T-cell (primary cell): ENCODE measurements around the gene LCN9. TPM values are rescaled to one million over a fixed set of nuclear protein-coding genes. Genes with fewer than 3 reads are reported as not detected.

Experiments
- ATAC-seq, 4 experiments: fragments of 200-7000 bp in 3 of 4; fragments of 150-1000 bp in 1 of 4; cut with Tn5 transposase; replicated peaks in 1 of 4; 1 replicate in 3 of 4; 2 replicates in 1 of 4; pipeline ENCODE4 v1.10.0; 2021; ENCODE audit warnings: moderate library complexity in 3 of 4, mild to moderate bottlenecking in 2 of 4, moderate number of reproducible peaks in 1 of 4
- CTCF ChIA-PET, 2 donors: fragments of 300-600 bp; sonication (Branson Sonifier 250); formaldehyde crosslinking; loops; one replicate each; lab custom pipeline; 2022; ENCODE audit warnings: antibody characterized with exemption in 2 of 2; lab: Charles Lee
- POLR2A ChIA-PET, 2 donors: fragments of 300-600 bp; sonication (Branson Sonifier 250); formaldehyde crosslinking; loops; one replicate each; lab custom pipeline; 2022; ENCODE audit warnings: antibody characterized with exemption in 2 of 2; lab: Charles Lee
- DNase-seq, 35 experiments: peaks; one replicate each; pipeline versions ENCODE4 v3.0.0 to v3.0.0-alpha.2; 2013 to 2023
- H3K27ac ChIP-seq: one replicate; pipeline ENCODE4 v1.5.1; 2013; ENCODE audit warnings: low read length
- H3K27me3 ChIP-seq, 2 experiments: replicated peaks in 1 of 2; 1 replicate in 1 of 2; 2 replicates in 1 of 2; pipeline versions ENCODE4 v1.6.1 to v1.7.0; 2013; ENCODE audit warnings: low read length in 1 of 2, mixed read lengths in 1 of 2; ENCODE audit not compliant: control insufficient read depth in 2 of 2, insufficient read depth in 2 of 2; ENCODE audit errors: extremely low read depth in 1 of 2
- H3K36me3 ChIP-seq, 2 donors: 1 replicate in 1 of 2; 2 replicates in 1 of 2; pipeline versions ENCODE4 v1.6.1 to v1.7.0; 2013; ENCODE audit warnings: low read length in 1 of 2; ENCODE audit not compliant: control insufficient read depth in 2 of 2, insufficient read depth in 1 of 2; ENCODE audit errors: extremely low read depth in 1 of 2
- H3K4me1 ChIP-seq, 2 experiments: 1 replicate in 1 of 2; 2 replicates in 1 of 2; pipeline versions ENCODE4 v1.6.1 to v1.7.0; 2013; ENCODE audit warnings: low read length in 2 of 2, mixed read lengths in 1 of 2; ENCODE audit not compliant: insufficient read depth in 2 of 2, control insufficient read depth in 1 of 2; ENCODE audit errors: extremely low read depth in 1 of 2
- H3K4me3 ChIP-seq, 2 donors: 1 replicate in 1 of 2; 2 replicates in 1 of 2; pipeline versions ENCODE4 v1.5.1 to v1.7.0; 2013; ENCODE audit warnings: mild to moderate bottlenecking in 2 of 2, low read length in 1 of 2, moderate library complexity in 1 of 2; ENCODE audit not compliant: control insufficient read depth in 1 of 2; ENCODE audit errors: extremely low read depth in 1 of 2
- H3K9me3 ChIP-seq: 2 replicates; pipeline ENCODE4 v1.7.0; 2013
- H3K27ac Mint-ChIP-seq, 2 donors: one replicate each; pipeline ENCODE4 v1.8.0; 2020 to 2021; ENCODE audit warnings: mild to moderate bottlenecking in 2 of 2, mixed read lengths in 2 of 2
- H3K27me3 Mint-ChIP-seq, 2 donors: one replicate each; pipeline ENCODE4 v1.8.0; 2021 to 2022; ENCODE audit warnings: mixed read lengths in 2 of 2
- H3K36me3 Mint-ChIP-seq: one replicate; pipeline ENCODE4 v1.8.0; 2021; ENCODE audit warnings: mixed read lengths
- H3K4me1 Mint-ChIP-seq, 3 donors: one replicate each; pipeline ENCODE4 v1.8.0; 2020 to 2022; ENCODE audit warnings: mixed read lengths in 3 of 3, mild to moderate bottlenecking in 1 of 3
- H3K4me3 Mint-ChIP-seq, 3 donors: one replicate each; pipeline ENCODE4 v1.8.0; 2020 to 2022; ENCODE audit warnings: mild to moderate bottlenecking in 3 of 3, mixed read lengths in 3 of 3, moderate library complexity in 3 of 3
- H3K9me3 Mint-ChIP-seq, 3 donors: one replicate each; pipeline ENCODE4 v1.8.0; 2020 to 2022; ENCODE audit warnings: mixed read lengths in 3 of 3
- WGBS: methylation state at CpG from one replicate; pipeline ENCODE4 v1.1.5; 2013; ENCODE audit warnings: missing lambda C conversion rate; ENCODE audit not compliant: insufficient coverage; 5-methylcytosine and 5-hydroxymethylcytosine counted together
- total RNA-seq, 35 experiments: library from RNA in 6 of 35; stranded (reverse) in 6 of 35; fragments of 120-200 nt in 1 of 35; gene quantifications; one replicate each; pipeline versions ENCODE4 v1.2.1 to v1.2.4 and lab custom pipeline; 2013 to 2026

The LCN9 gene
- total RNA-seq, 5 donors from 2014 or later (not counting 1 experiment from before 2014, with no cell fraction given): not detected

DNA sequence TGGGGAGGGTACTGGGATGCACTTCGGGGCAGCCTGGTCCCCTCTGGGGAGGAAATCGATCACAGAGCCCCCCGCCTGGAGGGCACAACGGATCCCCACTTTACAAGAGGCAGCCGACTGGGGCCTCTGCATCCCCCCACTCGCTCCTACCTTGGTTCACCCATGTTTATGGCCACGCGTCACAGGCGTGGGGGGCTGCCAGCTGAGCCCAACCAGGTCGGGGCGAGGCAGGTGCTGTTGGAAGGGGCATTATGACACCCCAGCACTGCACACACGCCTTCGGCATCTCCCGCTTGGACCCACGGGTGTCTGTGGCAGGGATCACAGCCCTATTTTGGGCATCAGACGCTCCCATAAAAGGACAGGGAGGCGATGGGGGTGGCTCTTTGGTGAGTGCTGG is 21.6 kb downstream of the LCN9 start:
- Histone ChIP-seq H3K4me1 (no peaks in the 10 kb centered on the region), H3K9me3 (no peaks in the 10 kb centered on the region), H3K27me3 (peaks cover 0 to 64% of the 10 kb centered on the region in 2 experiments), H3K36me3 (no peaks in the 10 kb centered on the region), H3K27ac (no peak overlapping the region), H3K4me3 (no peak overlapping the region)
- Mint-ChIP-seq H3K36me3 (no peaks in the 10 kb centered on the region), H3K4me3 (no peak overlapping the region), H3K9me3 (no peaks in the 10 kb centered on the region), H3K4me1 (no peaks in the 10 kb centered on the region), H3K27ac (no peak overlapping the region), H3K27me3 (peaks cover 4 to 30% of the 10 kb centered on the region in 2 donors)
- ChIA-PET CTCF (no interaction called here), POLR2A (no interaction called here)
- no peak for ATAC-seq
- 67% methylated on average over 13 of the region's 17 CpGs for WGBS
- DNase-seq: no peak

DNA sequence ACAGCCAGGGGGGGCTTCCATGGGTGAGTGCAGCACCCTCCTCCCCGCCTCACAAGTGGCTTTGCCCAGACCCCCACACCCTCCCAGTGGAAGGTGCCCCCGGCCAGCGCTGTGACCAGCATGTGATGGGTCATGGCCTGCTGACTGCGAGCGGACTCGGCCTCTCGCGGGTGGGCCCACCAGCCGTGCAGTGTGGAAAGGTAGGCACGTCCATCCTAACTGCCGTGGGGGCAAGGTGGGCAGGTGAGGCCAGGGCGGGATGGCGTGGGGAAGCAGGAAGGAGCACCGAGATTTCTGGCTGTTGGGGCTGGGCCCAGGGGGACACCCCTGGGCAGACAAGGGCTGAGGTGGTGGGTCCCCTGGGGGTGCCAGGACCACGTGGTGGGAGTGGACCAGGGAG is 24.1 kb downstream of the LCN9 start:
- H3K27me3 ChIP-seq: peaks cover 0 to 50% of the 10 kb centered on the region in 2 experiments
- no peaks in the 10 kb centered on the region for H3K4me1 ChIP-seq
- H3K27ac ChIP-seq: no peak overlapping the region
- Mint-ChIP-seq H3K4me3 (no peak overlapping the region), H3K9me3 (no peaks in the 10 kb centered on the region), H3K27me3 (peaks cover 0 to 22% of the 10 kb centered on the region in 2 donors), H3K27ac (no peak overlapping the region), H3K36me3 (no peaks in the 10 kb centered on the region), H3K4me1 (no peaks in the 10 kb centered on the region)
- 82% methylated on average over 12 of the region's 15 CpGs for WGBS
- no peak for DNase-seq
- ChIA-PET POLR2A (no interaction called here), CTCF (no interaction called here)
- ATAC-seq: no peak
- H3K4me3 ChIP-seq: no peak overlapping the region
- no peaks in the 10 kb centered on the region for H3K36me3 ChIP-seq
- H3K9me3 ChIP-seq: no peaks in the 10 kb centered on the region

DNA sequence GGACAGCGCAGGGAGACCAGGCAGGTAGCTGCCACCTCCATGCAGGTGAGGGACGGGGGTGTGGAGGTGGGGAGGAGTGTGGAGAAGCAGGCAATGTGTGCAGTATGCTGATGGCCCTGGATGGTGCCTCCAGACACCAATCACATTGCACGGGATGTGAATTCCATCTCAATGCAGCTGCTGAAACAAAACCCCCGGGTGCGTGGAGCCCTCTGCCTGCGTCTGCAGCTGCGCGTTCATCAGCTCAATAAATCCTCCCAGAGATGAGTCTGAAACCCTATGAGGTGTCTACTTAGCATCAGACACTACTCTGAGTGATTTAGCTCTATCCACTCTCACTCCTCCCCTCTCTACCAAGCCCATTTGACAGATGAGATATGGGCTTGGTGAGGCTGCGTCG is 25.9 kb downstream of the LCN9 start:
- peaks cover 0 to 51% of the 10 kb centered on the region in 2 experiments for H3K27me3 ChIP-seq
- Mint-ChIP-seq H3K36me3 (no peaks in the 10 kb centered on the region), H3K27me3 (peaks cover 0 to 16% of the 10 kb centered on the region in 2 donors), H3K4me3 (no peak overlapping the region), H3K9me3 (no peaks in the 10 kb centered on the region), H3K27ac (no peak overlapping the region), H3K4me1 (no peaks in the 10 kb centered on the region)
- CTCF ChIA-PET: no interaction called here
- DNase-seq (no peak), ATAC-seq (no peak)
- H3K4me3 ChIP-seq: no peak overlapping the region
- H3K4me1 ChIP-seq: no peaks in the 10 kb centered on the region
- 95% methylated on average over 9 of the region's 10 CpGs for WGBS
- H3K9me3 ChIP-seq: no peaks in the 10 kb centered on the region
- H3K36me3 ChIP-seq: no peaks in the 10 kb centered on the region
- POLR2A ChIA-PET: no interaction called here
- H3K27ac ChIP-seq: no peak overlapping the region

DNA sequence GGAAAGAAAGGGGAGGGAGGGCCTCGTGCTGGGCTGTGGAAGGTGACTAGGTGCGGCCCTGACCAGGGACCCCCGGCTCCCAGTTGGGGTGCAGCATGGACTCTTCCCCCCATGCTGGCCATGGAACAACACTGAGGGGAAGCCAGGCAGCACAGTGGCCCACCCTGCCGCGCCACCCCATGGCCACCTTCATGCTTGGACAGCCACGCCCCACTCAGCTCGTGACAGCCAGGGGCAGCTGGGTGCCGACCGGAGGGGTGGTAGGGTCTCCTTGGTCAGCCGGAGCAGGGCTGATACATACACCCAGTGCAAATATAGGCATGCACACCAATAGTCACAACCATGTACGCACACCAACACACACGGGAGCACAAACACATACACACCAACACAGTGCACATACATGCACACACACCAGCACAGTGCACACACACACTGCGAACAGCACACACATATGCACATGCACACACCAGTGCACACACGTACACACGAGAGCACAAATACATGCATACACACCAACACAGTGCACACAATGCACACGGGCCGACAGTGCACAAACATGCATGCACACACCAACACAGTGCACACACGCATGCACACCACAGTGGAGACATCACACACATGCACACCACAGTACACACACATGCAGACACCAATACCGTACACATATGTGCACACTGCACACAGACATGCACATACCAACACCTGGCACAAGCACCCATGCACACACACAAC is 27.9 kb downstream of the LCN9 start:
- Mint-ChIP-seq H3K36me3 (no peaks in the 10 kb centered on the region), H3K4me3 (no peak overlapping the region), H3K4me1 (no peaks in the 10 kb centered on the region), H3K27me3 (peaks cover 0 to 10% of the 10 kb centered on the region in 2 donors), H3K27ac (no peak overlapping the region), H3K9me3 (no peaks in the 10 kb centered on the region)
- peaks cover 0 to 37% of the 10 kb centered on the region in 2 experiments for H3K27me3 ChIP-seq
- no peak for ATAC-seq
- 98% methylated on average over 15 of the region's 19 CpGs for WGBS
- H3K9me3 ChIP-seq: no peaks in the 10 kb centered on the region
- DNase-seq: no peak
- no peaks in the 10 kb centered on the region for H3K4me1 ChIP-seq
- CTCF ChIA-PET: no interaction called here
- no peak overlapping the region for H3K27ac ChIP-seq
- no peak overlapping the region for H3K4me3 ChIP-seq
- POLR2A ChIA-PET: no interaction called here
- H3K36me3 ChIP-seq: no peaks in the 10 kb centered on the region

DNA sequence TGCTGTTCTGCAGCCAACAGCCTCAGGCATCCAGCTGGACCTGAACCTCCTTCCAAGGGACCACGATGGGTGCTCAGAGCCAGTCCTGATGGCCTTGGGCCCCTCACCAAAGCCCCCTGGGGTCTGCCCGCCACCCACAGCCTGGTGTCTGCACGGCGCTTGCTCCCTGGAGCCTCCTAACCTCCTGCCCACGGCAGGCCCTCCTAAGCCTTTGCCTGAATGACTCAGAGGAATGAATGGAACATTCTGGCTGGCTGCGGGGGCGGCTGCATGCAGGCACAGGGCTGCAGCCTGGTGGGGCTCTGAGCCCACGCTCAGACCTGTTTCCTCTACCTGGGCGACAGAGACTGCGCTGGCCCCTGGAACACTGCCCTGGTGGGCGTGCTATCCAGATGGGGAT is 29.3 kb downstream of the LCN9 start:
- 50% methylated on average over 8 of the region's 11 CpGs for WGBS

DNA sequence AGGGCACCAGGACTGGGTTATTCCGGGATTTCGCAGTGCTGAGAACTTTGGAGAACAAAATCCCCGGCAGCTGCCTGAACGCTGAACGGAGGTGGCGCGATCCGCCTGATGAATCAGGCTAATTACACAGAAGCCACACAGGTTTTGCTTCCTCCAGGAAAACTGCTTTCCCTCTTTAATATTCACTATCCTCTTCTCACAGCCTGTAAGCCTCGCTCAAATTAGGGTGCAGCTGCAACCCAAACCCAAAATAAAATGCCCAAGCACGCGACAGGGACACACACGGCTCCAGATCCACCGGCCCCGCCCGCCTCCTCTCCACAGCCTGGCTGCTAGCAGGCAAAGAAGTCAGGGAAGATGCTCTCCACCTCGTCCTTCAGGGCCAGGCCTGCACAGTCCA is 30.2 kb downstream of the LCN9 start:
- 78% methylated on average over 16 of the region's 16 CpGs for WGBS
- H3K27me3 Mint-ChIP-seq: peaks cover 0 to 5% of the 10 kb centered on the region in 2 donors
- no peaks in the 10 kb centered on the region for H3K36me3 Mint-ChIP-seq
- ChIA-PET CTCF (no interaction called here), POLR2A (no interaction called here)
- Histone ChIP-seq H3K36me3 (no peaks in the 10 kb centered on the region), H3K4me1 (no peaks in the 10 kb centered on the region), H3K27ac (no peak overlapping the region), H3K27me3 (peaks cover 0 to 22% of the 10 kb centered on the region in 2 experiments), H3K4me3 (no peak overlapping the region), H3K9me3 (no peaks in the 10 kb centered on the region)
- no peak for ATAC-seq
- H3K4me3 Mint-ChIP-seq: no peak overlapping the region
- DNase-seq: no peak
- H3K9me3 Mint-ChIP-seq: no peaks in the 10 kb centered on the region
- no peak overlapping the region for H3K27ac Mint-ChIP-seq
- no peaks in the 10 kb centered on the region for H3K4me1 Mint-ChIP-seq

More for the DNA sequence above, 29.3 kb downstream of the LCN9 start:
- H3K27me3 ChIP-seq: peaks cover 0 to 25% of the 10 kb centered on the region in 2 experiments
- Mint-ChIP-seq H3K27me3 (peaks cover 0 to 5% of the 10 kb centered on the region in 2 donors), H3K4me3 (no peak overlapping the region), H3K36me3 (no peaks in the 10 kb centered on the region), H3K4me1 (no peaks in the 10 kb centered on the region), H3K27ac (no peak overlapping the region), H3K9me3 (no peaks in the 10 kb centered on the region)
- H3K9me3 ChIP-seq: no peaks in the 10 kb centered on the region
- ATAC-seq (no peak), DNase-seq (no peak)
- CTCF ChIA-PET: no interaction called here
- no peaks in the 10 kb centered on the region for H3K36me3 ChIP-seq
- no peak overlapping the region for H3K27ac ChIP-seq
- no peaks in the 10 kb centered on the region for H3K4me1 ChIP-seq
- POLR2A ChIA-PET: no interaction called here
- H3K4me3 ChIP-seq: no peak overlapping the region
